Measurements from ENCODE around the gene GNG2. TPM values are rescaled to one million over a fixed set of nuclear protein-coding genes. Genes with fewer than 3 reads are reported as not detected.

The GNG2 gene
- polyA plus RNA-seq, 1 of the 3 experiments (the other 2 are of a cell fraction): 17.8 TPM

DNA sequence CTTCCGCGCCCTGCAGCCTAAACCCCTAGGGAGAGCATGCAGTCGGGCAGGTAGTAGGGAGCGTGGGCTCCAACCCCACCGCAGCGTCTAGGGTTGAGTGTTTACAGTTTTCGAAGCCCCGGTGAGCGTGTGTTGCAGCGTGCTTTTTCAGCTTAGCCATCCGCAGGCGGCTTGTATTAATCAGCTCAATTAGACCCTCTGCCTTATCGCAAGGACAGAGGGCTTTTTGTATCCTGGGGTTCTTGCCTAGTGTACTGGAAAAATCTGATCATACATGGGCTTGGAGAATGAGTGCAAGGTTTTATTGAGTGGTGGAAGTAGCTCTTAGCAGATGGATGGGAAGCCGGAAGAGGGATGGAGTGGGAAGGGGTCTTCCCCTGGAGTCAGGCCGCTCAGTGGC, 44.4 kb upstream of the GNG2 start:
- no peak for DNase-seq
- Histone ChIP-seq H3K27me3 (ENCODE audit: insufficient read depth) (no peaks in the 10 kb centered on the region), H3K4me1 (ENCODE audit: control insufficient read depth in 1 of 2, insufficient read depth in 2 of 2, low read depth in 1 of 2, low read length in 1 of 2) (peaks cover 0 to 11% of the 10 kb centered on the region in 2 experiments; a peak in 1 of 4 replicates), H3K27ac (ENCODE audit: low read depth in 2 of 2, low read length in 1 of 2) (no peak overlapping the region), H3K9me3 (no peaks in the 10 kb centered on the region), H2AFZ (ENCODE audit: low read depth) (no peak overlapping the region), H3F3A (replicated peaks; ENCODE audit: insufficient read depth) (peaks cover 3% of the 10 kb centered on the region), H3K9ac (no peak overlapping the region), H3K79me2 (ENCODE audit: insufficient read depth) (no peaks in the 10 kb centered on the region), H3K36me3 (replicated peaks in 1 of 2; ENCODE audit: control insufficient read depth in 1 of 2, insufficient read depth in 2 of 2, low read length in 1 of 2) (no peaks in the 10 kb centered on the region), H3K4me2 (no peak overlapping the region), H3K9me2 (no peaks in the 10 kb centered on the region), H4K20me1 (ENCODE audit: insufficient read depth) (no peaks in the 10 kb centered on the region), H3K4me3 (ENCODE audit: low read depth in 2 of 2, low read length in 1 of 2) (no peak overlapping the region)
- POLR2A ChIA-PET: interaction anchor here (0.9 kb wide), 1 partner anchor 45 kb away, joined by 3 read pairs; the partner anchor contains the start of gene GNG2
- no peak for TF ChIP-seq FOXM1 (IDR thresholded peaks at IDR 0.05; ENCODE audit: low read depth)
- no peak for TF ChIP-seq NRF1 (IDR thresholded peaks at IDR 0.05; ENCODE audit: low read depth, low read length)
- TF ChIP-seq MEF2A (IDR thresholded peaks at IDR 0.05; ENCODE audit: borderline replicate concordance, low read depth): no peak
- no peak for TF ChIP-seq POLR2AphosphoS5 (IDR thresholded peaks at IDR 0.05; ENCODE audit: low read depth, low read length)
- no peak for TF ChIP-seq FOXJ3 (CRISPR knock-in tag; IDR thresholded peaks at IDR 0.05)
- TF ChIP-seq RAD21 (IDR thresholded peaks at IDR 0.05; ENCODE audit: low read length): no peak
- no peak for TF ChIP-seq SIN3A (IDR thresholded peaks at IDR 0.05; ENCODE audit: borderline replicate concordance, low read depth, low read length)
- TF ChIP-seq, protein P1, sequence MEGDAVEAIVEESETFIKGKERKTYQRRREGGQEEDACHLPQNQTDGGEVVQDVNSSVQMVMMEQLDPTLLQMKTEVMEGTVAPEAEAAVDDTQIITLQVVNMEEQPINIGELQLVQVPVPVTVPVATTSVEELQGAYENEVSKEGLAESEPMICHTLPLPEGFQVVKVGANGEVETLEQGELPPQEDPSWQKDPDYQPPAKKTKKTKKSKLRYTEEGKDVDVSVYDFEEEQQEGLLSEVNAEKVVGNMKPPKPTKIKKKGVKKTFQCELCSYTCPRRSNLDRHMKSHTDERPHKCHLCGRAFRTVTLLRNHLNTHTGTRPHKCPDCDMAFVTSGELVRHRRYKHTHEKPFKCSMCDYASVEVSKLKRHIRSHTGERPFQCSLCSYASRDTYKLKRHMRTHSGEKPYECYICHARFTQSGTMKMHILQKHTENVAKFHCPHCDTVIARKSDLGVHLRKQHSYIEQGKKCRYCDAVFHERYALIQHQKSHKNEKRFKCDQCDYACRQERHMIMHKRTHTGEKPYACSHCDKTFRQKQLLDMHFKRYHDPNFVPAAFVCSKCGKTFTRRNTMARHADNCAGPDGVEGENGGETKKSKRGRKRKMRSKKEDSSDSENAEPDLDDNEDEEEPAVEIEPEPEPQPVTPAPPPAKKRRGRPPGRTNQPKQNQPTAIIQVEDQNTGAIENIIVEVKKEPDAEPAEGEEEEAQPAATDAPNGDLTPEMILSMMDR (IDR thresholded peaks at IDR 0.05): no peak
- TF ChIP-seq TAF1 (IDR thresholded peaks at IDR 0.05; ENCODE audit: borderline replicate concordance, low read depth, low read length): no peak
- no peak for TF ChIP-seq ELF1 (IDR thresholded peaks at IDR 0.05)
- no peak for TF ChIP-seq GABPA (IDR thresholded peaks at IDR 0.05; ENCODE audit: low read depth)
- no peak for TF ChIP-seq FOSL2 (IDR thresholded peaks at IDR 0.05; ENCODE audit: borderline replicate concordance, low read depth)
- TF ChIP-seq, protein P2, sequence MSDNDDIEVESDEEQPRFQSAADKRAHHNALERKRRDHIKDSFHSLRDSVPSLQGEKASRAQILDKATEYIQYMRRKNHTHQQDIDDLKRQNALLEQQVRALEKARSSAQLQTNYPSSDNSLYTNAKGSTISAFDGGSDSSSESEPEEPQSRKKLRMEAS (IDR thresholded peaks at IDR 0.05; ENCODE audit: low read depth): no peak
- TF ChIP-seq, protein P3, sequence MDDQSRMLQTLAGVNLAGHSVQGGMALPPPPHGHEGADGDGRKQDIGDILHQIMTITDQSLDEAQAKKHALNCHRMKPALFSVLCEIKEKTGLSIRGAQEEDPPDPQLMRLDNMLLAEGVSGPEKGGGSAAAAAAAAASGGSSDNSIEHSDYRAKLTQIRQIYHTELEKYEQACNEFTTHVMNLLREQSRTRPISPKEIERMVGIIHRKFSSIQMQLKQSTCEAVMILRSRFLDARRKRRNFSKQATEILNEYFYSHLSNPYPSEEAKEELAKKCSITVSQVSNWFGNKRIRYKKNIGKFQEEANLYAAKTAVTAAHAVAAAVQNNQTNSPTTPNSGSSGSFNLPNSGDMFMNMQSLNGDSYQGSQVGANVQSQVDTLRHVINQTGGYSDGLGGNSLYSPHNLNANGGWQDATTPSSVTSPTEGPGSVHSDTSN (IDR thresholded peaks at IDR 0.05): no peak
- no peak for TF ChIP-seq TEAD4 (IDR thresholded peaks at IDR 0.05; ENCODE audit: borderline replicate concordance, insufficient read depth)
- no peak for TF ChIP-seq NFIC (IDR thresholded peaks at IDR 0.05; ENCODE audit: borderline replicate concordance)
- TF ChIP-seq, protein P4, sequence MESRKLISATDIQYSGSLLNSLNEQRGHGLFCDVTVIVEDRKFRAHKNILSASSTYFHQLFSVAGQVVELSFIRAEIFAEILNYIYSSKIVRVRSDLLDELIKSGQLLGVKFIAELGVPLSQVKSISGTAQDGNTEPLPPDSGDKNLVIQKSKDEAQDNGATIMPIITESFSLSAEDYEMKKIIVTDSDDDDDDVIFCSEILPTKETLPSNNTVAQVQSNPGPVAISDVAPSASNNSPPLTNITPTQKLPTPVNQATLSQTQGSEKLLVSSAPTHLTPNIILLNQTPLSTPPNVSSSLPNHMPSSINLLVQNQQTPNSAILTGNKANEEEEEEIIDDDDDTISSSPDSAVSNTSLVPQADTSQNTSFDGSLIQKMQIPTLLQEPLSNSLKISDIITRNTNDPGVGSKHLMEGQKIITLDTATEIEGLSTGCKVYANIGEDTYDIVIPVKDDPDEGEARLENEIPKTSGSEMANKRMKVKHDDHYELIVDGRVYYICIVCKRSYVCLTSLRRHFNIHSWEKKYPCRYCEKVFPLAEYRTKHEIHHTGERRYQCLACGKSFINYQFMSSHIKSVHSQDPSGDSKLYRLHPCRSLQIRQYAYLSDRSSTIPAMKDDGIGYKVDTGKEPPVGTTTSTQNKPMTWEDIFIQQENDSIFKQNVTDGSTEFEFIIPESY (IDR thresholded peaks at IDR 0.05; ENCODE audit: borderline replicate concordance, low read depth): no peak
- CTCF ChIA-PET: interaction anchor here (1.1 kb wide), 1 partner anchor 40 kb away, joined by 3 read pairs; no protein-coding TSS in a partner anchor
- 92% methylated on average over 13 of the region's 15 CpGs for WGBS (ENCODE audit: low lambda C conversion rate)

All from SK-N-SH (cell line).